Stimulated activated CD8-positive, alpha-beta memory T cell treated with anti-CD3 and anti-CD28 coated beads, Interleukin-7, amount 100 ng/mL, for 1 hour (primary cell): Measurements from ENCODE around the gene LRRK1.

Experiments
- DNase-seq, 2 donors: peaks; one replicate each; pipeline ENCODE4 v3.0.0-alpha.2; 2020; ENCODE audit warnings: low read depth in 2 of 2

The LRRK1 gene

GRCh38 chr15:100909989-100910955 lies 8.9 kb upstream of the LRRK1 start:
- no peak for DNase-seq

GRCh38 chr15:100911086-100911485 lies 8.1 kb upstream of the LRRK1 start:
- DNase-seq = no peak

- DNase-seq = no peak
These were observed 5.2 kb upstream of the LRRK1 start for GRCh38 chr15:100913961-100914360.

GRCh38 chr15:100914876-100915275 lies 4.3 kb upstream of the LRRK1 start:
- DNase-seq = no peak

GRCh38 chr15:100918034-100918689 lies 995 bp upstream of the LRRK1 start:
- peak; percentile 13 to 46 for DNase-seq

- no peak for DNase-seq
These were observed 586 bp downstream of the LRRK1 start for GRCh38 chr15:100919481-100920405.

GRCh38 chr15:100920516-100921135 lies 1.5 kb downstream of the LRRK1 start:
- no peak for DNase-seq

- DNase-seq = no peak
These were observed 3.3 kb downstream of the LRRK1 start for GRCh38 chr15:100922192-100923040.

- DNase-seq = no peak
These were observed 3.9 kb downstream of the LRRK1 start for GRCh38 chr15:100923076-100923475.

- DNase-seq = no peak
These were observed 4.7 kb downstream of the LRRK1 start for GRCh38 chr15:100923902-100924301.

- no peak for DNase-seq
These were observed 5.3 kb downstream of the LRRK1 start for GRCh38 chr15:100924436-100924835.

- no peak for DNase-seq
These were observed 6.3 kb downstream of the LRRK1 start for GRCh38 chr15:100925480-100925879.

- no peak for DNase-seq
These were observed 7.1 kb downstream of the LRRK1 start for GRCh38 chr15:100926258-100926657.

- no peak for DNase-seq
These were observed 8.0 kb downstream of the LRRK1 start for GRCh38 chr15:100926971-100927756.

- no peak for DNase-seq
These were observed 9.6 kb downstream of the LRRK1 start for GRCh38 chr15:100928632-100929280.

- no peak for DNase-seq
These were observed 10.5 kb downstream of the LRRK1 start for GRCh38 chr15:100929641-100930042.

- no peak for DNase-seq
These were observed 11.2 kb downstream of the LRRK1 start for GRCh38 chr15:100930306-100930848.

GRCh38 chr15:100931143-100931890 lies 12.2 kb downstream of the LRRK1 start:
- DNase-seq = no peak
